Mucosa of descending colon (tissue), 3 donors: Measurements from ENCODE around the gene RFNG. TPM values are rescaled to one million over a fixed set of nuclear protein-coding genes. Genes with fewer than 3 reads are reported as not detected.

Source experiments
- ATAC-seq: fragments of 200-7000 bp; cut with Tn5 transposase; one replicate; pipeline ENCODE4 v1.9.1; 2020; ENCODE audit warnings: mild to moderate bottlenecking, moderate library complexity
- DNase-seq, 3 donors: peaks; one replicate each; pipeline ENCODE4 v3.0.0-alpha.2; 2020
- H3K36me3 ChIP-seq: fragments of 200-600 bp; one replicate; pipeline ENCODE4 v1.8.0; 2021; ENCODE audit warnings: low read depth, mild to moderate bottlenecking
- H3K4me1 ChIP-seq: fragments of 200-600 bp; one replicate; pipeline ENCODE4 v1.8.0; 2021; ENCODE audit warnings: low read depth, mild to moderate bottlenecking
- H3K4me3 ChIP-seq: fragments of 200-600 bp; one replicate; pipeline ENCODE4 v1.8.0; 2021; ENCODE audit warnings: mild to moderate bottlenecking
- H3K9me3 ChIP-seq: fragments of 200-600 bp; one replicate; pipeline ENCODE4 v1.8.0; 2021; ENCODE audit warnings: mild to moderate bottlenecking
- intact Hi-C, 2 donors: fragments of 100-400 bp; cut with DNase I in 1 of 2; cut with micrococcal nuclease in 1 of 2; formaldehyde crosslinking; loops; one replicate each; pipeline versions ENCODE4 v1.11.0 to v1.11.1; 2022; cut with DNase I, micrococcal nuclease
- total RNA-seq, 3 donors: library from RNA; stranded (reverse); fragmentation: NEBNext Ultra II Directional in 2 of 3; extraction: Animal tissue kit (Norgen Biotek cat#: 25700) in 2 of 3; gene quantifications; one replicate each; pipeline versions ENCODE4 v1.2.1 to v1.2.4, GENCODE V29; 2021 to 2023
- TF ChIP-seq, protein P1 (sequence below): fragments of 200-600 bp; IDR thresholded peaks from one replicate; pipeline ENCODE4 v1.8.0; 2022; ENCODE audit warnings: antibody characterized with exemption, mild to moderate bottlenecking
- donor health status: DM: no; HTN: no; CAD: no; lungs with moderate emphysema.
- donor health status: DM: no; HTN: no; CAD: no.
- donor health status: DM: no; HTN: yes; CAD: no.

The RFNG gene
- total RNA-seq, 3 donors from 2014 or later, result 30.7 to 37.9 (median 30.9) TPM

GRCh38 chr17:82010575-82011525 lies 40.8 kb downstream of the RFNG start:
- intact Hi-C loops, result no loop called here
- no peaks in the 10 kb centered on the region for H3K4me1 ChIP-seq
- DNase-seq, result no peak
- TF ChIP-seq, protein P1, sequence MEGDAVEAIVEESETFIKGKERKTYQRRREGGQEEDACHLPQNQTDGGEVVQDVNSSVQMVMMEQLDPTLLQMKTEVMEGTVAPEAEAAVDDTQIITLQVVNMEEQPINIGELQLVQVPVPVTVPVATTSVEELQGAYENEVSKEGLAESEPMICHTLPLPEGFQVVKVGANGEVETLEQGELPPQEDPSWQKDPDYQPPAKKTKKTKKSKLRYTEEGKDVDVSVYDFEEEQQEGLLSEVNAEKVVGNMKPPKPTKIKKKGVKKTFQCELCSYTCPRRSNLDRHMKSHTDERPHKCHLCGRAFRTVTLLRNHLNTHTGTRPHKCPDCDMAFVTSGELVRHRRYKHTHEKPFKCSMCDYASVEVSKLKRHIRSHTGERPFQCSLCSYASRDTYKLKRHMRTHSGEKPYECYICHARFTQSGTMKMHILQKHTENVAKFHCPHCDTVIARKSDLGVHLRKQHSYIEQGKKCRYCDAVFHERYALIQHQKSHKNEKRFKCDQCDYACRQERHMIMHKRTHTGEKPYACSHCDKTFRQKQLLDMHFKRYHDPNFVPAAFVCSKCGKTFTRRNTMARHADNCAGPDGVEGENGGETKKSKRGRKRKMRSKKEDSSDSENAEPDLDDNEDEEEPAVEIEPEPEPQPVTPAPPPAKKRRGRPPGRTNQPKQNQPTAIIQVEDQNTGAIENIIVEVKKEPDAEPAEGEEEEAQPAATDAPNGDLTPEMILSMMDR, result no peak
- H3K4me3 ChIP-seq, result no peak overlapping the region
- H3K9me3 ChIP-seq, result no peaks in the 10 kb centered on the region
- H3K36me3 ChIP-seq, result no peaks in the 10 kb centered on the region
- ATAC-seq, result no peak

DNA sequence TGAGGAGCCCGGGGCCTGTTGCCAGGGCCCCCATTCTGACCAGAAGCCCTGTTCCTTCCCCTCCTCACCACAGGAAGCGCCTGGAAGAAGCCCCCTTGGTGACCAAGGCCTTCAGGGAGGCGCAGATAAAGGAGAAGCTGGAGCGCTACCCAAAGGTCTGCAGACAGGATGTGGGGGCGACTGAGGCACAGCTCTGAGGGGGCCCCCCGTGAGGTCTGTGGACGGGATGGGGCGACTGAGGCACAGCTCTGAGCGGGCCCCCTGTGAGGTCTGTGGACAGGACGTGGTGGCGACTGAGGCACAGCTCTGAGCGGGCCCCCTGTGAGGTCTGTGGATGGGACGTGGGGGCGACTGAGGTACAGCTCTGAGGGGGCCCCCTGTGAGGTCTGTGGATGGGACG lies 42.2 kb downstream of the RFNG start:
- intact Hi-C loops, result no loop called here
- H3K4me3 ChIP-seq, result no peak overlapping the region
- no peaks in the 10 kb centered on the region for H3K9me3 ChIP-seq
- H3K4me1 ChIP-seq, result no peaks in the 10 kb centered on the region
- TF ChIP-seq, protein P1, result no peak
- no peaks in the 10 kb centered on the region for H3K36me3 ChIP-seq
- ATAC-seq (no peak), DNase-seq (no peak)

DNA sequence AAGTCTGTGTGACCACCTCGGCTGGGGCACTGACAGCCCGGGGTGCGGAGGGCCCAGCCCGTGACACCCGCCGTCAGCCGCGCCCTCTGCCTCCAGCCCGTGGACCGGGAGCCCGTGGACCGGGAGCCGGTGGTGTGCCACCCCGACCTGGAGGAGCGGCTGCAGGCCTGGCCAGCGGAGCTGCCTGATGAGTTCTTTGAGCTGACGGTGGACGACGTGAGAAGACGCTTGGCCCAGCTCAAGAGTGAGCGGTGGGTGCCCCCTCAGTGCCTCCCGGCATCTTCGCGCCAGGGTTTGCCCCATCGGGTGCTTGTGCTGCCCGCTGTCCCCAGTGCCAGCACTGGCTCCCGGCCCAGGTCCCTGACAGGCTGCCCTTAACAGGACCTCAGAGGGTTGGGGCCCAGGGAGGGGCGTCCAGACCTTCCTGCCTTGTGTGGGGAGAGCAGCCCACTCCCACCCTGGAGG lies 42.6 kb downstream of the RFNG start:
- TF ChIP-seq, protein P1, result no peak
- DNase-seq (no peak), ATAC-seq (no peak)
- H3K36me3 ChIP-seq, result no peaks in the 10 kb centered on the region
- H3K4me1 ChIP-seq, result no peaks in the 10 kb centered on the region
- no peak overlapping the region for H3K4me3 ChIP-seq
- H3K9me3 ChIP-seq, result no peaks in the 10 kb centered on the region
- intact Hi-C loops, result no loop called here

- Histone ChIP-seq H3K36me3 (no peaks in the 10 kb centered on the region), H3K4me1 (no peaks in the 10 kb centered on the region), H3K9me3 (no peaks in the 10 kb centered on the region), H3K4me3 (no peak overlapping the region)
- DNase-seq (no peak), ATAC-seq (no peak)
- intact Hi-C loops, result no loop called here
- TF ChIP-seq, protein P1, result no peak
These were observed 43.2 kb downstream of the RFNG start for GRCh38 chr17:82008258-82008940.

DNA sequence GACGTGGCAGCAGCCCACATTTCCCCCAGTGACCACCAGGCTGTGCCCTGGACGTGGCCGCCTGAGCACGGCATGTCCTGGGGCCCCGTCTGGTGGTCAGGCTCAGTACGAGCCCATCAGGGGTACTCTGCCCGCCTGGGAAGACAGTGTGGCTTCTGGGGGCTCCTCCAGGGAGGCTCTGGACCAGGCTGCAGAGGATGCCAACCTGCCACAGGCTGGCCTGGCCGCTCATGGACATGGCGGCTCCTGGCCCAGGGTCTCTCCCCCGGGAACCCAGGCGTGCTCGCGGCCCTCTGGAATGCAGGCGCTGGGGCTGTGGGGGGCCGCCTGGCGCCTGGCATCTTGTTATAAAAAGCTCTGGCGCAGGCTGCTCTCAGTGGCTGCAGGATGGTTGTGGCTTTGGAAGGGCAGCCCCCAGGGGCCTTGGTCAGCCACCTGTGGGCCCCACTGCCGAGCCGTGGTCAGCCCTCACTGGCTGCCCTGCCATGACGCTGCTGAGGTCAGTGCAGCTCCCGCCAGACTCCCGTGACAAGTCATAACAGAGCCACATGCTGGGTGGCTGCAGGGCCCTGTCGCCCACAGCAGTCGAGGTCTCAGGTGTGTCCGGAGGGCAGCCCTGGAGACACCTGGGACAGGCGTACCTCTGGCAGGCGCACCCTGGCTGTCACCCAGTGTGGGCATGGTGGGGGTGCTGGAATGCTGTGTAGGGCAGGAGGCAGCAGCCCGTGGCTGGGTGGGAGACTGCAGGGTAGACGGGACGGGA lies 43.9 kb downstream of the RFNG start:
- intact Hi-C loops, result no loop called here
- no peak for ATAC-seq
- Histone ChIP-seq H3K9me3 (no peaks in the 10 kb centered on the region), H3K4me1 (no peaks in the 10 kb centered on the region), H3K36me3 (no peaks in the 10 kb centered on the region), H3K4me3 (no peak overlapping the region)
- no peak for DNase-seq
- TF ChIP-seq, protein P1, result no peak
